OCI-LY7 (cell line): ENCODE measurements around the gene IRS1. TPM values are rescaled to one million over a fixed set of nuclear protein-coding genes. Genes with fewer than 3 reads are reported as not detected.

Experiments
- BruUV-seq: library from RNA; stranded (reverse); fragments of 400-500 nt; replicated peaks from 2 replicates; lab custom pipeline; 2021; lab: Mats Ljungman, UMichigan
- CTCF ChIA-PET: fragments of 300-600 bp; sonication (Branson Sonifier 250); formaldehyde crosslinking; loops from one replicate; lab custom pipeline; 2022; ENCODE audit warnings: antibody characterized with exemption; ENCODE audit not compliant: unreplicated experiment; lab: Charles Lee
- POLR2A ChIA-PET: fragments of 300-600 bp; sonication (Branson Sonifier 250); formaldehyde crosslinking; loops from one replicate; lab custom pipeline; 2022; ENCODE audit warnings: antibody characterized with exemption; lab: Charles Lee
- DNase-seq: peaks from one replicate; pipeline ENCODE4 v3.0.0-alpha.2; 2015; ENCODE audit warnings: low spot score
- H2AFZ ChIP-seq: fragments of 200-600 bp; sonication (generic), shearing (Covaris generic); 2 replicates; pipeline ENCODE4 v1.6.1; 2014; ENCODE audit warnings: mild to moderate bottlenecking, antibody characterized with exemption, low read length, moderate library complexity
- H3K27ac ChIP-seq: fragments of 200-600 bp; sonication (generic); 2 replicates; pipeline ENCODE4 v1.5.1; 2014; ENCODE audit warnings: mixed run types, low read depth, mild to moderate bottlenecking, moderate library complexity, low read length, inconsistent platforms; ENCODE audit not compliant: poor library complexity, severe bottlenecking
- H3K36me3 ChIP-seq: fragments of 200-600 bp; sonication (generic); 2 replicates; pipeline ENCODE4 v1.6.1; 2014; ENCODE audit warnings: mild to moderate bottlenecking, antibody characterized with exemption, low read length, moderate library complexity, mixed read lengths; ENCODE audit not compliant: insufficient read depth
- H3K4me1 ChIP-seq: fragments of 200-600 bp; sonication (generic); 2 replicates; pipeline ENCODE4 v1.5.1; 2014; ENCODE audit warnings: mild to moderate bottlenecking, low read length; ENCODE audit not compliant: insufficient read depth, poor library complexity, severe bottlenecking
- H3K4me2 ChIP-seq: fragments of 200-600 bp; sonication (generic); 2 replicates; pipeline ENCODE4 v1.6.1; 2014; ENCODE audit warnings: mild to moderate bottlenecking, low read length
- H3K4me3 ChIP-seq: fragments of 200-600 bp; sonication (generic); 2 replicates; pipeline ENCODE4 v1.5.1; 2014; ENCODE audit warnings: mild to moderate bottlenecking, low read depth, low read length; ENCODE audit not compliant: poor library complexity, severe bottlenecking
- H3K79me2 ChIP-seq: fragments of 200-600 bp; sonication (generic); 2 replicates; pipeline ENCODE4 v1.6.1; 2016; ENCODE audit warnings: low read depth, mild to moderate bottlenecking, low read length, moderate library complexity, mixed read lengths; ENCODE audit not compliant: insufficient read depth
- H3K9me2 ChIP-seq: fragments of 200-600 bp; sonication (generic); 2 replicates; pipeline ENCODE4 v1.6.1; 2016; ENCODE audit warnings: mild to moderate bottlenecking, low read length, mixed read lengths; ENCODE audit not compliant: insufficient read depth
- H3K9me3 ChIP-seq: fragments of 200-600 bp; sonication (generic); 2 replicates; pipeline ENCODE4 v1.6.1; 2014; ENCODE audit warnings: mild to moderate bottlenecking, mixed run types, low read length, mixed read lengths
- H4K20me1 ChIP-seq: fragments of 200-600 bp; sonication (generic); 2 replicates; pipeline ENCODE4 v1.6.1; 2014; ENCODE audit warnings: mild to moderate bottlenecking, antibody characterized with exemption, low read length, moderate library complexity, mixed read lengths; ENCODE audit not compliant: insufficient read depth
- CTCF ChIP-seq: fragments of 200-600 bp; sonication (generic); conservative IDR thresholded peaks from 2 replicates; pipeline ENCODE4 v1.5.1; 2014; ENCODE audit warnings: mild to moderate bottlenecking, antibody characterized with exemption, low read length, moderate library complexity, mixed read lengths
- EZH2phosphoT487 ChIP-seq: fragments of 200-600 bp; sonication (generic); IDR thresholded peaks from 2 replicates; pipeline ENCODE4 v1.6.1; 2018; ENCODE audit warnings: low read depth, borderline replicate concordance, mild to moderate bottlenecking, mixed run types, antibody characterized with exemption, low read length, moderate library complexity, mixed read lengths
- intact Hi-C: fragments of 100-400 bp; cut with micrococcal nuclease; formaldehyde crosslinking; loops from one replicate; pipeline ENCODE4 v1.10.0; 2022; ENCODE audit not compliant: unreplicated experiment
- total RNA-seq, 2 experiments: library from RNA; depleted of rRNA in 1 of 2; stranded (reverse); fragments of >200 nt in 1 of 2; shearing (Covaris generic) in 1 of 2; gene quantifications; 2 replicates each; pipeline ENCODE4 v1.2.3, GENCODE V29; 2014 to 2022

IRS1 gene
- total RNA-seq, 2 experiments from 2014 or later, result 18.1 to 23.5 TPM

- no peaks in the 10 kb centered on the region for H3K79me2 ChIP-seq
- 0 out of 2 replicates have a peak, but pooled peaks cover 5% of the 10 kb centered on the region for H3K9me3 ChIP-seq
- no peaks in the 10 kb centered on the region for H4K20me1 ChIP-seq
- ChIA-PET CTCF (no interaction called here), POLR2A (interaction anchor here (1.1 kb wide), 1 partner anchor 12 kb away, joined by 6 read pairs; no protein-coding TSS in a partner anchor)
- peaks cover 10% of the 10 kb centered on the region for H3K4me1 ChIP-seq
- peaks cover 9% of the 10 kb centered on the region; the same call in 1 of the 2 replicates for H3K36me3 ChIP-seq
- DNase-seq, result no peak
- intact Hi-C loops, result no loop called here
- no peaks in the 10 kb centered on the region for H3K9me2 ChIP-seq
- TF ChIP-seq EZH2phosphoT487, result no peak
- no peak for TF ChIP-seq CTCF
- no TSS peak for BruUV-seq
- no peak overlapping the region for H3K4me2 ChIP-seq
- no peak overlapping the region for H3K4me3 ChIP-seq
- H3K27ac ChIP-seq, result no peak overlapping the region
- no peak overlapping the region for H2AFZ ChIP-seq
Observed at GRCh38 chr2:226759768-226760167, 39.9 kb downstream of the IRS1 start.

GRCh38 chr2:226758921-226759640 is 40.5 kb downstream of the IRS1 start:
- intact Hi-C loops, result no loop called here
- peaks cover 4% of the 10 kb centered on the region; the same call in 1 of the 2 replicates for H3K36me3 ChIP-seq
- H3K9me2 ChIP-seq, result no peaks in the 10 kb centered on the region
- H3K79me2 ChIP-seq, result 0 out of 2 replicates have a peak, but pooled peaks cover 3% of the 10 kb centered on the region
- H3K4me1 ChIP-seq, result peaks cover 10% of the 10 kb centered on the region
- no peak overlapping the region for H3K4me3 ChIP-seq
- no peak overlapping the region for H3K4me2 ChIP-seq
- H2AFZ ChIP-seq, result no peak overlapping the region
- CTCF ChIA-PET, result no interaction called here
- no peak for TF ChIP-seq CTCF
- no peak for TF ChIP-seq EZH2phosphoT487
- no TSS peak for BruUV-seq
- H3K9me3 ChIP-seq, result 0 out of 2 replicates have a peak, but pooled peaks cover 5% of the 10 kb centered on the region
- no peak overlapping the region for H3K27ac ChIP-seq
- POLR2A ChIA-PET, result interaction anchor here (1.1 kb wide), 1 partner anchor 12 kb away, joined by 6 read pairs; no protein-coding TSS in a partner anchor
- no peaks in the 10 kb centered on the region for H4K20me1 ChIP-seq
- DNase-seq, result no peak

- Histone ChIP-seq H3K4me2 (no peak overlapping the region), H3K27ac (no peak overlapping the region), H2AFZ (no peak overlapping the region), H3K36me3 (no peaks in the 10 kb centered on the region), H4K20me1 (no peaks in the 10 kb centered on the region), H3K9me2 (no peaks in the 10 kb centered on the region), H3K9me3 (no peaks in the 10 kb centered on the region), H3K4me3 (no peak overlapping the region), H3K79me2 (0 out of 2 replicates have a peak, but pooled peaks cover 4% of the 10 kb centered on the region), H3K4me1 (peaks cover 10% of the 10 kb centered on the region)
- POLR2A ChIA-PET, result interaction anchor here (0.8 to 1.9 kb wide), 3 partner anchors 14 to 1517 kb away, joined by 3 to 11 read pairs (median 6); no protein-coding TSS in a partner anchor
- CTCF ChIA-PET, result no interaction called here
- intact Hi-C loops, result no loop called here
- BruUV-seq, result no TSS peak
- no peak for TF ChIP-seq EZH2phosphoT487
- TF ChIP-seq CTCF, result no peak
- no peak for DNase-seq
Observed at GRCh38 chr2:226756131-226756530, 43.5 kb downstream of the IRS1 start.
